ENCODE measurements around the gene CEBPZ. TPM values are rescaled to one million over a fixed set of nuclear protein-coding genes. Genes with fewer than 3 reads are reported as not detected.
A peak's percentile ranks its signal among the peaks of the same experiment; 100 is the strongest.

CEBPZ gene
- polyA plus RNA-seq, 1 experiment: 3.7 TPM

- no peak for TF ChIP-seq CTCF (IDR thresholded peaks at IDR 0.05; ENCODE audit: insufficient read depth, low read depth, low read length)
- CTCF ChIA-PET: no interaction called here
- POLR2A ChIA-PET: no interaction called here
- no peak overlapping the region for H3K4me3 ChIP-seq (ENCODE audit: low read depth, low read length)
- H3K27me3 ChIP-seq (ENCODE audit: control insufficient read depth, insufficient read depth, low read length): no peaks in the 10 kb centered on the region
- no peaks in the 10 kb centered on the region for H3K36me3 ChIP-seq (ENCODE audit: control insufficient read depth, insufficient read depth, low read length)
- no peak for DNase-seq (ENCODE audit: low read depth)
Observed at GRCh38 chr2:37192551-37192950, 38.8 kb downstream of the CEBPZ start.

GRCh38 chr2:37191747-37192146 lies 39.6 kb downstream of the CEBPZ start:
- Histone ChIP-seq H3K4me3 (ENCODE audit: low read depth, low read length) (no peak overlapping the region), H3K36me3 (ENCODE audit: control insufficient read depth, insufficient read depth, low read length) (no peaks in the 10 kb centered on the region), H3K27me3 (ENCODE audit: control insufficient read depth, insufficient read depth, low read length) (no peaks in the 10 kb centered on the region)
- no peak for TF ChIP-seq CTCF (IDR thresholded peaks at IDR 0.05; ENCODE audit: insufficient read depth, low read depth, low read length)
- no peak for DNase-seq (ENCODE audit: low read depth)
- ChIA-PET POLR2A (no interaction called here), CTCF (no interaction called here)

GRCh38 chr2:37191253-37191652 lies 40.1 kb downstream of the CEBPZ start:
- CTCF ChIA-PET: no interaction called here
- no peak for DNase-seq (ENCODE audit: low read depth)
- H3K4me3 ChIP-seq (ENCODE audit: low read depth, low read length): no peak overlapping the region

GRCh38 chr2:37190290-37190689 lies 41.1 kb downstream of the CEBPZ start:
- ChIA-PET CTCF (interaction anchor here (0.7 to 1.7 kb wide), 3 partner anchors 21 to 1084 kb away, joined by 3 to 5 read pairs (median 3); no protein-coding TSS in a partner anchor), POLR2A (no interaction called here)
- TF ChIP-seq CTCF (IDR thresholded peaks at IDR 0.05; ENCODE audit: insufficient read depth, low read depth, low read length): no peak
- no peak overlapping the region for H3K4me3 ChIP-seq (ENCODE audit: low read depth, low read length)
- no peak for DNase-seq (ENCODE audit: low read depth)
- no peaks in the 10 kb centered on the region for H3K36me3 ChIP-seq (ENCODE audit: control insufficient read depth, insufficient read depth, low read length)
- peaks cover 4% of the 10 kb centered on the region for H3K27me3 ChIP-seq (ENCODE audit: control insufficient read depth, insufficient read depth, low read length)

More at GRCh38 chr2:37191253-37191652, 40.1 kb downstream of the CEBPZ start:
- no peaks in the 10 kb centered on the region for H3K27me3 ChIP-seq (ENCODE audit: control insufficient read depth, insufficient read depth, low read length)
- POLR2A ChIA-PET: no interaction called here
- TF ChIP-seq CTCF (IDR thresholded peaks at IDR 0.05; ENCODE audit: insufficient read depth, low read depth, low read length): no peak
- no peaks in the 10 kb centered on the region for H3K36me3 ChIP-seq (ENCODE audit: control insufficient read depth, insufficient read depth, low read length)

GRCh38 chr2:37189452-37190153 lies 41.8 kb downstream of the CEBPZ start:
- CTCF ChIA-PET: interaction anchor here (0.7 to 1.7 kb wide), 4 partner anchors 13 to 1085 kb away, joined by 3 to 5 read pairs (median 3); no protein-coding TSS in a partner anchor
- TF ChIP-seq CTCF (IDR thresholded peaks at IDR 0.05; ENCODE audit: insufficient read depth, low read depth, low read length): 0 out of 2 replicates have a peak, but pooled peaks have one; percentile 12
- POLR2A ChIA-PET: no interaction called here
- Histone ChIP-seq H3K4me3 (ENCODE audit: low read depth, low read length) (no peak overlapping the region), H3K36me3 (ENCODE audit: control insufficient read depth, insufficient read depth, low read length) (no peaks in the 10 kb centered on the region), H3K27me3 (ENCODE audit: control insufficient read depth, insufficient read depth, low read length) (peaks cover 4% of the 10 kb centered on the region)
- DNase-seq (ENCODE audit: low read depth): peak; percentile 31

Measured in BJ (cell line).